HG02610 (cell line): Measurements from ENCODE around the gene MIDN.
A peak's percentile ranks its signal among the peaks of the same experiment; 100 is the strongest.

Experiments
- ATAC-seq: cut with Tn5 transposase; IDR thresholded peaks from one replicate; pipeline ENCODE4 v1.9.1; 2021; ENCODE audit warnings: mild to moderate bottlenecking, moderate library complexity; ENCODE audit not compliant: unreplicated experiment

The MIDN gene

DNA sequence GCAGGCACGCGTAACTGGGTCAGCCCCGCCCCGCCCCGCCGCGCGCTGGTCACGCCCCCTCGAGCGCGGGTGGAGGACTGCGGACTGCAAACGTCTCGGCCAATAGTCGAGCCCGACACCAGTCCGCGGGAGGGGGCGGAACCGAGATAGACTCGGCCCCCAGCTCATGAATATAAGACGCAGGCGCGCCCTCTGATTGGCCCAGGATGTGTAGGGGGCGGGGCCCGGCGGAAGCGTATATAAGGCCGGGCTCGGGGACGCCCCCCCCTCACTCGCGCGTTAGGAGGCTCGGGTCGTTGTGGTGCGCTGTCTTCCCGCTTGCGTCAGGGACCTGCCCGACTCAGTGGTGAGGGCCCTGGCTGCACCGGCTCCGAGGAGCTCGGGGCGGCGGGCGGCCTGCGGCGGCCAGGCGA lies 20.7 kb downstream of the MIDN start, which contains the start of gene CIRBP:
Gene CIRBP, plus strand, starts transcription at position 268 of the 413 bp plus-strand sequence. CDS start 1,602 bp downstream, outside the sequence.
- ATAC-seq, result peak; percentile 53

DNA sequence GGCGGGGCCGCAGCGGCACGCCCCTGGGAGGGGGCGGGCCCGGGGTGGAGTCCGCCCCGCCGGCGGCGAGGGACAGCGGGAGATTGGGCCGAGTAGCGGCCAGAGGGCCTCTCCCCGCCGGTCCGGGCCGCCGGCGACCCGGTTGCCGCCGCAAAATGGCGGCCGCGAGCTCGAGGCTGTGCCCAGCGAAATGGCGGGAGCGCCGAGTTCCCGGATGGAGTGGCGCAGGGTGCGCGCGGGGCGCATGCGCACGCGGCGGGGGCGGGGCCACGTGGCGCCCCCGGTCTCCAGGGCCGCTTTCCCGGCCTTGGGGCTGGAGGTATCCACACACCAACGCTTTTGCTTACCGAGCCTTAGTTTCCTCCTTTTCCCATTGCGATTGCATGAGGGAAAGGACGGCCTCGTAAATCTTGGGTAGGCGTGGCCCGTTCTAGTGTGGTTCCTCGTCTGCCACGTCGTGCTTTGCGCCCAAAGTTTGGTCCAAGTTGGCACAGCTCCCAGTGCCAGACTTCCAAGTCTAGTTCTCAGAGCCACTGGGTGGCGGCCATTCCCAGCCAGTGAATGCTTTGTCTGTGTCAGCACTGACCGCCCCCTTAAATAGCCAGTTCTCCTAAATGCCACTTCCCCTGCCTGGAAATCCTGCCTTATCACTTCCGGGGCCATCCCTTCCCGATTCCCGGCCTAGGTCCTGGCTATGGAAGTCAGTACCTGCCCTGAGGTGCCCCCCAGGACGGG lies 21.3 kb downstream of the MIDN start:
- ATAC-seq, result peak; percentile 26

DNA sequence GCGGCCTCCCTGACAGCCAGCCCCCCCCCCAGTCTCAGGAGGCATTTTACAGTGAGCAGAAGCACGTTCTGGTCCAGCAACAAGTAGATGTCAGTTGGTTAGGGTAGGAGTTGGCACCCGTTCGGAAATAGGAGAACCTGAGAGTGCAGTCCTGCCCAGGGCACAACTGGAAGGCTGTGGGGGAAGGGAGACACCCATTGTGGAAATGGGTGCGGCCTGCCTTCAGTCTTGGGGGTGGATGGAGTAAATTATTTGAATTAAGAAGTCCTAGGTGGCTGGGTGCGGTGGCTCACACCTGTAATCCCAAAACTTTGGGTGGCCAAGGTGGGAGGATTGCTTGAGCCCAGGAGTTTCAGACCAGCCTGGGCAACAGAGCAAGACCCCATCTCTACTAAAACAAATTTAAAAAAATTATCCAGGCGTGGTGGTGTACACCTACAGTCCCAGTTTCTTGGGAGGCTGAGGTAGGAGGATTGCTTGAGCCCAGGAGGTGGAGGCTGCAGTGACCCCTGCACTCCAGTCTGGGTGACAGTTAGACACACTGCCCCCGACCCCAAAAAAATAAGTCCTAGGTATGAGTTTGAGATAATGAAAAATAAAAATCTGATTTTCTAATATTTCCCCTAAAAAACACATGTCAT lies 21.9 kb downstream of the MIDN start:
- no peak for ATAC-seq

DNA sequence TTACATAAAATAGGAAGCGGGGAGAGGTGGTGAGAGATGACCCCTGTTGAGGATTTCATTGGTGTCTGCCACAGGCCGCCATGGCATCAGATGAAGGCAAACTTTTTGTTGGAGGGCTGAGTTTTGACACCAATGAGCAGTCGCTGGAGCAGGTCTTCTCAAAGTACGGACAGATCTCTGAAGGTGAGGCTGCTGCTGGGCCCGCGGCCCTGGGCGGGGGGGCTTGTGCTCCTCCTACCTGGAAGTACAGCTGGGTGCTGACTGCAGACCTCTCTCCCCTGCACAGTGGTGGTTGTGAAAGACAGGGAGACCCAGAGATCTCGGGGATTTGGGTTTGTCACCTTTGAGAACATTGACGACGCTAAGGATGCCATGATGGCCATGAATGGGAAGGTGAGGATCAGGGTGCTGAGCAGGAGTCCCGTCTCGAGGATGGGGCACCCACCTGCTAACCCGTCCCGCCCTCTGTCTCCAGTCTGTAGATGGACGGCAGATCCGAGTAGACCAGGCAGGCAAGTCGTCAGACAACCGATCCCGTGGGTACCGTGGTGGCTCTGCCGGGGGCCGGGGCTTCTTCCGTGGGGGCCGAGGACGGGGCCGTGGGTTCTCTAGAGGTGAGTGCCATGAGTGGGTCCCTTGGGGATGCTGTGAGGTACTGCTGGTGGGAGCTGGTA lies 22.6 kb downstream of the MIDN start:
- ATAC-seq, result no peak

DNA sequence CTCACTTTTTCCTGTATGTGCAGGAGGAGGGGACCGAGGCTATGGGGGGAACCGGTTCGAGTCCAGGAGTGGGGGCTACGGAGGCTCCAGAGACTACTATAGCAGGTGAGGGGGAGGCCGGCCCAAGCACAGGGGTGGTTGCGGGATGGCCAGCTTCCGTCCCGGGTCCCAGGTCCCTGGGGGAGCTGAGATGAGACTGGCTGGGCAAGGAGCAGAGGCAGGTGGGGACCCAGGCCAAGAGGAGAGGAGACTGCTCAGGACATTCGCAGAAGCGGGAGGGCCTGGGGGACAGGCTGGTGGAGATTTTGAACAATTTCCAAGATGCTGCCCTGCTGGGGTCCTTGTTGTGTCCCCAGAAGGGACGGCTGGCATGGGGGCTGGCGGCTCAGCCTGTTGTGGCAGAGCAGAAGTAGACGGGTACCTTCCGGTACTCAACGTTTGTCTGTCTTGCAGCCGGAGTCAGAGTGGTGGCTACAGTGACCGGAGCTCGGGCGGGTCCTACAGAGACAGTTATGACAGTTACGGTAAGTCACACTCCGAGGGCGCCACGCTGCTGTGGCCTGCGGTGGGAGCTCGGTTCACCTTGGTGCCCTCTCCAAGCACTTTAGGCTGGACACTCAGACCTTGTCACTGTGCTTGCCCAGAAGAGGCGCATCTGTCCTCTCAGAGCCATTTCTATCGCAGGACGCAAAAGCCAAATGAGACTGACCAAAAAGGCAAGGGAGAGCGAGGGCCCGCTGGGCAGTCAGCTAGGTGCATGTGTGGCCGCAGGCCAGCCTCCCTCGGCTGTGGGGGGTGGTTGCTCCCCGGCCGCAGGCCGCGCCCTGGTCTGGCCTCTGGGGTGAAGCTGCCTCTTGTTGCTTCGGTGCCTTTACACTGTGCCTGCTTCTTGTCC lies 23.4 kb downstream of the MIDN start:
- ATAC-seq, result no peak

DNA sequence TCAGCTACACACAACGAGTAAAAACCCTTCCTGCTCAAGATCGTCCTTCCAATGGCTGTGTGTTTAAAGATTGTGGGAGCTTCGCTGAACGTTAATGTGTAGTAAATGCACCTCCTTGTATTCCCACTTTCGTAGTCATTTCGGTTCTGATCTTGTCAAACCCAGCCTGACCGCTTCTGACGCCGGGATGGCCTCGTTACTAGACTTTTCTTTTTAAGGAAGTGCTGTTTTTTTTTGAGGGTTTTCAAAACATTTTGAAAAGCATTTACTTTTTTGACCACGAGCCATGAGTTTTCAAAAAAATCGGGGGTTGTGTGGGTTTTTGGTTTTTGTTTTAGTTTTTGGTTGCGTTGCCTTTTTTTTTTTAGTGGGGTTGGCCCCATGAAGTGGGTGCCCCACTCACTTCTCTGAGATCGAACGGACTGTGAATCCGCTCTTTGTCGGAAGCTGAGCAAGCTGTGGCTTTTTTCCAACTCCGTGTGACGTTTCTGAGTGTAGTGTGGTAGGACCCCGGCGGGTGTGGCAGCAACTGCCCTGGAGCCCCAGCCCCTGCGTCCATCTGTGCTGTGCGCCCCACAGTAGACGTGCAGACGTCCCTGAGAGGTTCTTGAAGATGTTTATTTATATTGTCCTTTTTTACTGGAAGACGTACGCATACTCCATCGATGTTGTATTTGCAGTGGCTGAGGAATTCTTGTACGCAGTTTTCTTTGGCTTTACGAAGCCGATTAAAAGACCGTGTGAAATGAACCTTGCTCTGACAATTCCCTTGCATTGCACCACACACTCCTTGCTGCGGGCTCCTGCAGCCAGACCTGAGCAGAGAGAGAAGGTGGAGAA lies 24.3 kb downstream of the MIDN start:
- no peak for ATAC-seq

DNA sequence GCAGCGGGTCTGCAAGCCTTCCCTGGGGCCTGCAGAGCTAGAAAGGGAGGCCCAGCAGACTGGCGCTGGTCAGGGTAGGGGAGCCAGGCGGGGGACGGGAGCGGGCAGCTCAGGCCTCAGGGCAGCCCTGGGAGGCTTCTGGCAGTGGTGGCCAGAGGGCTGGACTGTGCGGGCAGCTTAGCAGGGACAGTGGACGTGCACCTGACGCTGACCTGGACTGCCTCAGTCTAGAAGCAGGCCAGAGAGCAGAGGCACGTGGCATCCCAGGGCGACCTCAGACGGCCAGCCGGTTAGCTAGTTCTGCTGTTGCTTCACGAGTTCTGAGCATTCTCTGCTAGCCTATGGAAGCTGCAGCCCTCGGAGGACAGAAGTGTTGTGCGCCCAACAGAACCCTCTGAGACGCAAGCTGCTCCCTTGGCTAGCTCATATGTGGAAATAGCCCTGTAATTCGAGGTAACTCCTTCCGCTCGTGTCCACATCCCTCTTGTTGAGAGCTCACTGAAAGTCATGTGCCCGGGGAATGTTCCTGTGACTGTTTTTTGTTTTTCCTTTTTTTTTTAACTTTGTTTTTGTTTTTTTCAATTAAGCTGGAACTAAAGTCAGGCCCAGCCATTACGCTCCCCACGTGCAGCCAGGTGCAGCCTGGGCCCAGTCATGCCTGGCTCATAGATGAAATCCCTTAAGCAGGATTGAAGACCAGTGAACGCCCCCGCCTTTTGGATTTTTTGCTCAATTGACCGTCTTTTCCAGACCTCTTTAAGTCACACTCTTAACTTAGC lies 25.1 kb downstream of the MIDN start:
- ATAC-seq, result no peak

DNA sequence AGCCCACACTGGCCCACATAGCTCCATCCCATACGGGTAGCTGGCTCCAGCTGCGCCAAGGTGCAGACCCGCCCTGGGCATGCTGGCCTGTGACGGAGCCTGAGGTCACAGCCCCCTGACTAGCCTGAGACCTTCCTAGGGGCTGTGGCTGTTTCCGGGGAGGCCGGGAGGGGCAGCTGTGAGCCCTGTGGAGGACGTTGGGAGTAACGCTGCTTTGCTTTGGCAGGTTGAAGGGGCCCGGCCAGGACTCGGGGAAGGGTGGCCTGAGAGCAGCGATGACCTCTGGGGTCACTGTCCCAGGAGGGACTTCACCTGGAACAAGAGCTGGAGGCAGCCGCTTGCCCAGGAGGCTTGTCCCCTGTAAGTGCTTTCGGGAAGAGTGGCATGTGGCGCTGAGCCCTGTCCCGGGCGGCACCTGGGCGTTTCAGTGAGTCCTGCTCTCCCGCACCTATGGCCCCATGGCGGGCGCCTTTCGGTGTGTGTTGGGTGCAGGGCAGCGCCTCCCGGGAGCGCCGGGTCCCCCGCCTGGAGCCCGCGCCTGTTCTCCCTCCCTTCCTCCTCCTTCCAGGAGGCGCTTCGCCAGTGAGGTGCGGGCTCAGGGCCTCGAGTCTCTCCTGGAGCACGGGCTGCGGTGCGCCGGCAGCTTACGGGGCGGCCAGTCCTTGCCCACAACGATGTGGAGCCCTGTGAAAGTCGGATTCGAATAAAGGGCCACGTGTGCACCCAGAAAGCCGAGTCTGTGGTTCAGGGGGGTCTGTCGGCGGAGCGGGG lies 25.9 kb downstream of the MIDN start:
- no peak for ATAC-seq

DNA sequence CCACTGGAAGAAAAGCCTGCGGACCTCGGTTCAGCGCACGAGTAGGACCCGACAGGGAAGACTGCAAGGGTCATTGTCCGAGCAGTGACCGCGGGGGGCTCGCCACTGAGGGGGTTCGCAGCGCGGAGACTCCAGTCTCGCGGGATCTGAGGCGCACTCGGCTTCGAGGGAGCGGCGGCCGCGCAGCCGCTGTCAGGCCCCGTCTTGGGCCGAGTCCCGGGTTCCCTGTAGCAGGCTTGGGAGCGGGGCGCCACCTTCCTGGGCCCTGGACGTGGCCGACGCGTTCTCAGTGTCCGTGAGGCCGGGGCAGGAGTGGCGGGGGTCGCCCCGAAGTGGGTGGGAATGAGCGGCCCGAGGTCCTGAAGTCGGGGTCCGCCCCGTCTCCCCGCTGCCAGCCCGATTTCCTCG lies 26.5 kb downstream of the MIDN start:
- ATAC-seq, result no peak

DNA sequence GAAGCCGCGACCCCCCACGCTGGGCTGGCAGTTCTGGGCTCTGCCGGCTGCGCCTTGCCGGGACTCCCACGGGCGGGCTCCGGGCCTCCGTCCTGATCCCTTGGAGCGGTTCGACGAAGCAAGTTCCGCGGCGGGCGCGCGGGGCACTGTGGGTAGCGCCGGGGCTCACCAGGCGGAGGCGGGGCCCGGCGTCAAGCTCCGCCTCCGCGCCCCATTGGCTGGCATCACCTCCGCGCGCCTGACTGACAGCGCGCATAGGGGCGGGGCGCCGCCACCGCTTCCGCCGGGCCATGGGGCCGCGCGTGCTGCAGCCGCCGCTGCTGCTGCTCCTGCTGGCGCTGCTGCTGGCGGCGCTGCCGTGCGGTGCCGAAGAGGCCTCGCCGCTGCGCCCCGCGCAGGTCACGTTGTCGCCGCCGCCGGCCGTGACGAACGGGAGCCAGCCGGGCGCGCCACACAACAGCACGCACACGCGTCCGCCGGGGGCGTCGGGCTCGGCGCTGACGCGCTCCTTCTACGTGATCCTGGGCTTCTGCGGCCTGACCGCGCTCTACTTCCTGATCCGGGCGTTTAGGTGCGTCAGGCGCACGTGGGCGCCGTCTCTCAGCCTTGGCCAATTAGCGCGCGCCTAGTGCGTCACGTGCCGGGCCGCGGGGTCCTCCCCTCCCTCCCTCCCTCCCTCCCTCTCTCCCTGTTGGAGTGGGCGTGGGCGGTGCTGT lies 27.0 kb downstream of the MIDN start, which contains the start of gene FAM174C:
Gene FAM174C, plus strand, starts transcription at position 271 of the 716 bp plus-strand sequence. Its CDS starts 20 bp downstream, at position 291.
- peak; percentile 72 for ATAC-seq

DNA sequence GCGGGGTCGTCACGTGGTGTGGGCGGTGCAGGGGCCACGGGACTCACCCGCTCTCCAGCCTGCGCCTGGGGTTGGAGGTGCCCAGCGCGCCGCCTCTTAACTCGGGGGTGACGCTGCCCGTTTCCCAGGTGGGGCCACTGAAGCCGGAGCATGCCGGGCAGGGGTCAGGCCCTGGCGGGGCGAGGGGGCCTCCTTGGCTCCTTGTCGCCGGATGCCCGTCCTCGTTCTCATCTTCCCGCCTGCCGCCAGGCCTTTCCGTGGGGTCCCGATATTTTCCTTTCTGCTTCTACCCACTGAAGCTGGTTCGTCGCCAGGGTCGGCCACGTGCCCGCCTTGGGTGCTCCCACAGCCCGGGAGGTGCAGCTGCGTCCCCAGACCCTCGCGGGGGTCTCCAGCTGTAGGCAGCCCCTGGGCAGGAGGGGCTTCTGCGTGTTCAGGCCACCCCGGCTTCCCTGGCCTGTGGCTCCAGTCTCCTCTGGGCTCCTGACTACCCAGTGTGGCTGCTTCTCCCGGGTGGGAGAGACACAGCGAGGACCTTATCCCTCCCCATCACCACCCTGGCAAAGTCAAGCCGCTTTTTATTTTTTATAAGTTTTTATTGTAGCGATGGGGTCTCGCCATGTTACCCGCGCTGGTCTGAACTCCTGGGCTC lies 27.7 kb downstream of the MIDN start:
- ATAC-seq, result no peak

DNA sequence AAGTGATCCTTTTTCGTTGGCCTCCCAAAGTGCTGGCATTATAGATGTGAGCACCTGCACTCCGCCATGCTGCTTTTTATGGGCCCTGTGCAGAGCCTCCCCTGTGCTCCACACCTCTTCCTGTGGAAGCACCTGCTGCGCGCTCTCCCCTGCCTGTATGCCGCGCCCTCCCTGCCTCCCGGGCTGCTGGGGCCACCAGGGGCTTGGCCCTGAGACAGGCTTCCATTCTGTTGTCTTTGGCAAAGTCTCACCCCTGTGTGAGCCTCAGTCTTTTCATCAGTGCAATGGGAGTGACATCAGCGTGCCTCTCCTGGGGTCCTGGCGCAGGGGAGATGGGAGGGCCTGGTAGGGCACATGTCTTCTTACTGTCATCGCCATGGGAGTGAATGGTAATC lies 28.2 kb downstream of the MIDN start:
- no peak for ATAC-seq

DNA sequence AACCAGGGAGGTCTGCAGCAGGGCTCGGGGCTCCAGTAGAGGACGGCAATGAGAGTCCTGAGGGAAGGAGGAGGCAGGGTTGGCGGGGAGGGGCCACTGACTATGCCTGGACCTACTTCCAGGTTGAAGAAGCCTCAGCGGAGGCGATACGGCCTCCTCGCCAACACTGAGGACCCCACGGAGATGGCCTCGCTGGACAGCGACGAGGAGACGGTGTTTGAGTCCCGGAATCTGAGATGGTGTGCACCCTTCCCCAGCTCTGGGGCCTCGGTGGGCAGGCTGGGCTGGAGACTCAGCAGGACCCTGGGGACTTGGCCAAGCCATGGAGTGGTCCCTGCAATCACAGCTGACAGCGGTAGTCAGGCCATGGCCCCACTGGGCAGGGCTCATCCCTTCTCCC lies 28.7 kb downstream of the MIDN start:
- ATAC-seq, result no peak

DNA sequence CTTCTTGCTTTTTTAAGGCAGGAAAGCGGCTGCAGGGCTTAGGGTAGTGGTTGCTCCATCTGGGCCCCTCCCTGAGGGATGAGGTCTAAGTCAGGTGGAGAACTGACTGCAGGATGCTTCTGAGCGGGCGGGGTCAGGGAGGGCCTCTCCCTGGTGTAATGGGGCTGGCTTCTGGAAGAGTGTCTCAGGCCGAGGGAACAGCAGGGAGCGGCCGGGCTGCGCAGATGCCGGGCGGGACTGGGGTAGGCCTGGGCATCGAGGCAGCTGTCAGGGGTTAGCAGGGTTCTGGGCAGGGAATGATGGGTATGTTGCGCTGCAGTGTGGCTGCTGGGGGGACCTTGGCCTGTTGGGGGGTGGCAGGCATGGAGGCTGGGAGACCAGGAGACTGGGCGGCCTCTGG lies 29.7 kb downstream of the MIDN start:
- no peak for ATAC-seq

DNA sequence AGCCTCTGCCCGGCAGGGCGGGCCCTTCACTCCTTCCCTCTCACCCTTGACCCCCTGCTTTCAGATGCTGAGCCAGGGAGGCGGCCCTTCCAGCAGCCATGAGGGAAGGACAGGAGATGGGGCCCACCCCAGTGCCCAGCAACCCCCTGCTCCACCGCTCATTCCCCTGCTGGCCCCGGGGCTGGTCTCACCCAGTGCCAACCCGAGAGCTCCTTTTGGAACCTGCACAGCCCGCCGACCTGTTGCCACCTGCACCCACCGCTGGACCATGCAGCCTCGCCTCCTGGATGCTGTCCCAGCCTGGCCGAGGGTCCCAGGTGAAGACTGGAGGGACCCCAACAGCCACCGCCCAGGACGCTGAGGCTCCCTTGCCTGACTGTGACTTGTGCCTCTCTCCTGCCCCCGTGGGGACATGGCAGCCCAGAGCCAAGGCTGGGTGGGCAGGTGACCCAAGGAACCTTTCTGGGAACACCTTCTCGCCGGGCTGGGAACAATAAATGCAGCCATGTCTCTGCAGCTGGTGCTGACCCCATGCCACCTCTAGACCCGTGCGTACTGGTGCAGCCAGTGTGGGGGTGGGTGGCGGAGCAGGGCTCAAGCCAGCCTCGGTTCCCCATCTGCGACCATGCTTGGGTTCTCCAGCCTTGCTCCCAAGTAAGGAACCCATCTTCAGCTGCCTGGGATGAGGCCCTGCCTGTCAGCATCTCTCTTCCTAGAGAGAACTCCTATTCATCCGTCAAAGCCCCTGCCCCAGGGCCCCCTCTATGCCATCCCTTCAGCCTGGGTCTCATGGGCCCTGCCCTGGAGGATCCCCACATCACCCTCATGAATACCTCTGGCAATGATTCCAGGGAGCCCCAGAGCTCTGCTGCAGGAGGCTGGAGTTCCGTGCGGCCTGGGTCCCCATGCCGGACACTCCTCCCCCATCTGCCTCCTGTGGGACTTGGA lies 30.6 kb downstream of the MIDN start:
- no peak for ATAC-seq

DNA sequence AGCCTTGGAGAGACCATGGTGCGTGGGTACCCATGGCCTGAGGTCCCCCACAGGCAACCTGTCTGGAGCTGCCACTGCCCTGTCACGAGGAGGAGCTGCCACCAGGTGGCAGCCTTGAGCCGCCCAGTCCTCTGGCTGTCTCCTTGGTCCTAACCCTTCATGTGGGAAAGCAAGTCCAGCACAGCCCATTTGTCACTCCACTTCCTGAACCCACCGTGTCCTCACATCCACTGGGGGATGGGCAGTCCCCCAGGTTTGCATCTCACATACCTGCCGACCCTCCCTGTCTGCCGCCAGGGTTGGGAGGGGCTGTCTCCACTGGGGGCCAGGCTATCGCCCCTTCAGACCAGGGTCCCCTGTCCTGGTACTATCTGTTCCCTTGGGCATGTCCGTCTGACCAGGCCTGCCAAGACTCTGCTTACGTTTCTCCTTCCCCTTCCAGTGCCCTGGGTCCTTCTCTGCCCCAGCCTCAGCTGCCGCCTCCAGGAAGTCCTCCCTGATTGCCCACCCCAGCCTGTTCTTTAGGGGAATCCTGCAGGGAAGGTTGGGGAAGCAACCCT lies 31.5 kb downstream of the MIDN start:
- ATAC-seq, result no peak
